HepG2 (cell line): ENCODE data around the gene MNX1. TPM values are rescaled to one million over a fixed set of nuclear protein-coding genes. Genes with fewer than 3 reads are reported as not detected.

Experiments used
- ATAC-seq: fragments of 200-7000 bp; cut with Tn5 transposase; 3 replicates; pipeline ENCODE4 v1.9.1; 2020; ENCODE audit warnings: mild to moderate bottlenecking, moderate library complexity
- BruUV-seq: library from RNA; stranded (reverse); fragments of 400-500 nt; replicated peaks from 2 replicates; lab custom pipeline; 2021; lab: Mats Ljungman, UMichigan
- CTCF ChIA-PET: fragments of 300-600 bp; formaldehyde crosslinking; extraction: SDS; loops from one replicate; lab custom pipeline; 2021; ENCODE audit warnings: low total read pairs, inconsistent platforms, low intra/inter-chr PET ratio; lab: Yijun Ruan, JAX
- POLR2A ChIA-PET: fragments of 350-600 bp; sonication (Branson Sonifier 250); formaldehyde crosslinking; loops from one replicate; lab custom pipeline; 2020; ENCODE audit warnings: antibody characterized with exemption, inconsistent platforms; lab: Yijun Ruan, JAX
- DNase-seq: peaks from one replicate; pipeline ENCODE4 v3.0.0-alpha.2; 2015; ENCODE audit warnings: low spot score
- FAIRE-seq: peaks from 3 replicates; lab custom pipeline; 2011; peaks lifted over from hg19 to GRCh38; lab: Jason Lieb, UNC
- H2AFZ ChIP-seq: one replicate; pipeline ENCODE4 v1.6.1; 2011; ENCODE audit warnings: low read length, inconsistent platforms
- H3K27ac ChIP-seq: fragments of 300-600 bp; 3 replicates; pipeline ENCODE4 v1.8.0; 2011; ENCODE audit warnings: mixed run types, mild to moderate bottlenecking, mixed read lengths, low read length, inconsistent platforms; ENCODE audit not compliant: insufficient read depth; ENCODE audit errors: extremely low read length
- H3K27me3 ChIP-seq, 2 experiments: fragments of 200-600 bp in 1 of 2; 2 replicates in 1 of 2; 3 replicates in 1 of 2; pipeline versions ENCODE4 v1.6.0 to v1.8.0; 2011; ENCODE audit warnings: low read length in 2 of 2, mild to moderate bottlenecking in 2 of 2, moderate library complexity in 2 of 2, inconsistent platforms in 1 of 2; ENCODE audit not compliant: insufficient read depth in 2 of 2, control insufficient read depth in 1 of 2
- H3K36me3 ChIP-seq, 2 experiments: fragments of 200-600 bp in 1 of 2; replicated peaks in 1 of 2; 2 replicates in 1 of 2; 3 replicates in 1 of 2; pipeline versions ENCODE4 v1.5.1 to v1.8.0; 2011; ENCODE audit warnings: low read length in 2 of 2, inconsistent platforms in 1 of 2; ENCODE audit not compliant: insufficient read depth in 2 of 2, control insufficient read depth in 1 of 2
- H3K4me1 ChIP-seq: 2 replicates; pipeline ENCODE4 v1.5.1; 2012; ENCODE audit warnings: low read length, inconsistent platforms; ENCODE audit not compliant: insufficient read depth
- H3K4me2 ChIP-seq: 2 replicates; pipeline ENCODE4 v1.6.0; 2011; ENCODE audit warnings: low read depth, low read length, inconsistent platforms
- H3K4me3 ChIP-seq, 3 experiments: fragments of 200-600 bp in 1 of 3; sonication (generic), shearing (Covaris generic) in 1 of 3; replicated peaks in 1 of 3; 2 replicates each; pipeline ENCODE4 v1.5.1; 2011 to 2016; ENCODE audit warnings: low read length in 3 of 3, inconsistent platforms in 2 of 3, low read depth in 2 of 3, mild to moderate bottlenecking in 2 of 3, control low read depth in 1 of 3, mixed read lengths in 1 of 3; ENCODE audit not compliant: insufficient read depth in 1 of 3
- H3K79me2 ChIP-seq: one replicate; pipeline ENCODE4 v1.6.1; 2011; ENCODE audit warnings: low read length, inconsistent platforms; ENCODE audit not compliant: insufficient read depth
- H3K9ac ChIP-seq: 2 replicates; pipeline ENCODE4 v1.6.0; 2011; ENCODE audit warnings: mild to moderate bottlenecking, low read depth, low read length, inconsistent platforms; ENCODE audit not compliant: insufficient read depth
- H3K9me3 ChIP-seq: 2 replicates; pipeline ENCODE4 v1.5.1; 2012; ENCODE audit warnings: mild to moderate bottlenecking, low read length
- H4K20me1 ChIP-seq: 2 replicates; pipeline ENCODE4 v1.6.0; 2011; ENCODE audit warnings: inconsistent platforms, mild to moderate bottlenecking, low read length, moderate library complexity; ENCODE audit not compliant: insufficient read depth
- FOXM1 ChIP-seq: sonication (generic); formaldehyde crosslinking; IDR thresholded peaks from 2 replicates; pipeline ENCODE4 v1.5.0; 2020; ENCODE audit warnings: missing genetic modification reagents
- HOXA5 ChIP-seq: sonication (generic); formaldehyde crosslinking; IDR thresholded peaks from 2 replicates; pipeline ENCODE4 v1.4.0; 2020; ENCODE audit warnings: missing genetic modification reagents
- KDM4B ChIP-seq: sonication (generic); formaldehyde crosslinking; IDR thresholded peaks from 2 replicates; pipeline ENCODE4 v1.4.0; 2020; ENCODE audit warnings: missing genetic modification reagents
- NR2F1 ChIP-seq, 2 experiments: fragments of 450-650 bp in 1 of 2; formaldehyde crosslinking in 1 of 2; IDR thresholded peaks; 2 replicates each; pipeline versions ENCODE4 v1.5.0 to v1.6.1; 2016 to 2020; ENCODE audit warnings: mild to moderate bottlenecking in 1 of 2, missing compliant biosample characterization in 1 of 2, missing genetic modification reagents in 1 of 2, moderate library complexity in 1 of 2
- RAD51 ChIP-seq: fragments of 450-650 bp; IDR thresholded peaks from 2 replicates; pipeline ENCODE4 v1.6.1; 2016; ENCODE audit warnings: borderline replicate concordance
- RFXAP ChIP-seq: sonication (generic); formaldehyde crosslinking; IDR thresholded peaks from 2 replicates; pipeline ENCODE4 v1.4.0; 2020; ENCODE audit warnings: missing genetic modification reagents, borderline replicate concordance
- SMAD9 ChIP-seq: sonication (generic); formaldehyde crosslinking; IDR thresholded peaks from 2 replicates; pipeline ENCODE4 v1.5.1; 2020; ENCODE audit warnings: mild to moderate bottlenecking, missing genetic modification reagents
- U2AF1 ChIP-seq: fragments of 200-400 bp; formaldehyde crosslinking; optimal IDR thresholded peaks from 2 replicates; pipeline ENCODE3; 2017; ENCODE audit warnings: mild to moderate bottlenecking, low read depth, low read length
- ZNF24 ChIP-seq: fragments of 450-650 bp; IDR thresholded peaks from 2 replicates; pipeline ENCODE4 v1.6.1; 2017; ENCODE audit warnings: antibody characterized with exemption, mild to moderate bottlenecking
- ZNF382 ChIP-seq: sonication (generic); formaldehyde crosslinking; IDR thresholded peaks from 2 replicates; pipeline ENCODE4 v1.5.0; 2020; ENCODE audit warnings: missing genetic modification reagents, mild to moderate bottlenecking, borderline replicate concordance
- ZNF770 ChIP-seq: sonication (generic); formaldehyde crosslinking; IDR thresholded peaks from 2 replicates; pipeline ENCODE4 v1.5.0; 2020; ENCODE audit warnings: mild to moderate bottlenecking, missing genetic modification reagents
- ZNF891 ChIP-seq: sonication (generic); formaldehyde crosslinking; IDR thresholded peaks from 2 replicates; pipeline ENCODE4 v1.5.0; 2020; ENCODE audit warnings: mild to moderate bottlenecking, missing genetic modification reagents
- WGBS: methylation state at CpG from one replicate; pipeline ENCODE4 v1.1.6; 2017; ENCODE audit warnings: low lambda C conversion rate; 5-methylcytosine and 5-hydroxymethylcytosine counted together
- in situ Hi-C: cut with HindIII; loops from 2 replicates; pipeline ENCODE4 v1.10.0; 2017; ENCODE audit warnings: low pct_unique_long_range_greater_than_20kb; ENCODE audit not compliant: extremely low pct_ligation_motif_present
- intact Hi-C: fragments of 100-400 bp; cut with micrococcal nuclease; formaldehyde crosslinking; loops from one replicate; pipeline ENCODE4 v1.10.0; 2022; ENCODE audit not compliant: unreplicated experiment
- polyA plus RNA-seq, 8 experiments: library from polyadenylated mRNA; depleted of rRNA in 3 of 8; stranded (reverse) in 7 of 8; unstranded in 1 of 8; fragments of >200 nt; fragmentation: Illumina TruSeq in 4 of 8; extraction: Trizol in 4 of 8; gene quantifications; 2 replicates each; pipeline versions ENCODE4 v1.2.1 to v1.2.3, GENCODE V29; 2011 to 2016; ENCODE audit warnings: low read depth in 4 of 8, missing spikeins in 1 of 8, mixed read lengths in 1 of 8; ENCODE audit not compliant: insufficient read depth in 1 of 8
- total RNA-seq, 5 experiments: library from RNA; depleted of rRNA; stranded (reverse); fragments of >200 nt; fragmentation: Illumina TruSeq; extraction: Trizol; gene quantifications; 2 replicates each; pipeline ENCODE4 v1.2.3, GENCODE V29; 2016; ENCODE audit warnings: low read depth in 1 of 5
- TF ChIP-seq, protein P1 (sequence below): IDR thresholded peaks from 2 replicates; pipeline ENCODE4 v1.6.1; 2016; ENCODE audit warnings: missing compliant biosample characterization, missing genetic modification reagents, borderline replicate concordance

The MNX1 gene
- total and polyA plus RNA-seq, 2 of the 13 experiments (the other 11 are each of a cell fraction or from before 2014, with no cell fraction given), result 0.94 to 6.1 TPM

GRCh38 chr7:157041514-157042277, 31.2 kb upstream of the MNX1 start:
- H3K79me2 ChIP-seq, result no peaks in the 10 kb centered on the region
- no peak overlapping the region for H2AFZ ChIP-seq
- ATAC-seq (no peak), FAIRE-seq (no peak), DNase-seq (no peak)
- 0 out of 6 replicates have a peak overlapping the region, but pooled peaks of 1 of the 3 experiments have one; percentile 5 for H3K4me3 ChIP-seq
- no peaks in the 10 kb centered on the region for H3K9me3 ChIP-seq
- H4K20me1 ChIP-seq, result no peaks in the 10 kb centered on the region
- peaks cover 20% of the 10 kb centered on the region for H3K4me1 ChIP-seq
- BruUV-seq, result no TSS peak
- H3K27ac ChIP-seq, result no peak overlapping the region
- no peaks in the 10 kb centered on the region for H3K36me3 ChIP-seq
- H3K9ac ChIP-seq, result no peak overlapping the region
- WGBS, result 20% methylated on average over 16 of the region's 20 CpGs
- no peak overlapping the region for H3K4me2 ChIP-seq
- peaks cover 13 to 72% of the 10 kb centered on the region in 2 experiments for H3K27me3 ChIP-seq
- CTCF ChIA-PET, result no interaction called here
- TF ChIP-seq RFXAP (CRISPR knock-in tag) (no peak), ZNF891 (CRISPR knock-in tag) (no peak), KDM4B (CRISPR knock-in tag) (no peak), FOXM1 (no peak), U2AF1 (no peak), RAD51 (no peak), ZNF382 (CRISPR knock-in tag) (no peak), ZNF770 (no peak), SMAD9 (CRISPR knock-in tag) (no peak), HOXA5 (CRISPR knock-in tag) (no peak), NR2F1 (CRISPR knock-in tag; IDR thresholded peaks at IDR 0.05) (no peak), ZNF24 (no peak)
- TF ChIP-seq, protein P1, sequence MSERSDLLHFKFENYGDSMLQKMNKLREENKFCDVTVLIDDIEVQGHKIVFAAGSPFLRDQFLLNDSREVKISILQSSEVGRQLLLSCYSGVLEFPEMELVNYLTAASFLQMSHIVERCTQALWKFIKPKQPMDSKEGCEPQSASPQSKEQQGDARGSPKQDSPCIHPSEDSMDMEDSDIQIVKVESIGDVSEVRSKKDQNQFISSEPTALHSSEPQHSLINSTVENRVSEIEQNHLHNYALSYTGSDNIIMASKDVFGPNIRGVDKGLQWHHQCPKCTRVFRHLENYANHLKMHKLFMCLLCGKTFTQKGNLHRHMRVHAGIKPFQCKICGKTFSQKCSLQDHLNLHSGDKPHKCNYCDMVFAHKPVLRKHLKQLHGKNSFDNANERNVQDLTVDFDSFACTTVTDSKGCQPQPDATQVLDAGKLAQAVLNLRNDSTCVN (CRISPR knock-in tag), result no peak
- in situ Hi-C loops, result no loop called here
- POLR2A ChIA-PET, result no interaction called here
- intact Hi-C loops, result no loop called here
